WTC11 (cell line): ENCODE measurements around the gene PACSIN1.

Experiments
- CTCF ChIP-seq: fragments of 200-600 bp; IDR thresholded peaks from 2 replicates; pipeline ENCODE4 v1.8.0; 2022; ENCODE audit warnings: antibody characterized with exemption
- MAX ChIP-seq: sonication (generic); formaldehyde crosslinking; IDR thresholded peaks from 2 replicates; pipeline ENCODE4 v1.8.0; 2022; ENCODE audit warnings: mild to moderate bottlenecking, missing genetic modification reagents
- NFYB ChIP-seq: sonication (generic); formaldehyde crosslinking; conservative IDR thresholded peaks from 2 replicates; pipeline ENCODE4 v1.8.0; 2022; ENCODE audit warnings: low read depth, missing genetic modification reagents
- USF2 ChIP-seq: sonication (generic); formaldehyde crosslinking; IDR thresholded peaks from 2 replicates; pipeline ENCODE4 v1.8.1; 2023; ENCODE audit warnings: mild to moderate bottlenecking, missing genetic modification reagents, moderate library complexity

- TF ChIP-seq CTCF (no peak), USF2 (no peak), MAX (no peak), NFYB (no peak)
Measured at GRCh38 chr6:34474754-34475153, 8.9 kb downstream of the PACSIN1 start.
